B cell (primary cell): Measurements from ENCODE around the gene LSM3. TPM values are rescaled to one million over a fixed set of nuclear protein-coding genes. Genes with fewer than 3 reads are reported as not detected.

ENCODE experiments used
- ATAC-seq: fragments of 200-7000 bp; cut with Tn5 transposase; one replicate; pipeline ENCODE4 v1.10.0; 2021; ENCODE audit warnings: low read depth, mild to moderate bottlenecking, moderate number of reproducible peaks, moderate library complexity
- CTCF ChIA-PET: fragments of 350-600 bp; sonication (Branson Sonifier 250); formaldehyde crosslinking; loops from one replicate; lab custom pipeline; 2021; ENCODE audit warnings: antibody characterized with exemption, inconsistent platforms; lab: Charles Lee
- POLR2A ChIA-PET: fragments of 350-600 bp; sonication (Branson Sonifier 250); formaldehyde crosslinking; loops from one replicate; lab custom pipeline; 2021; ENCODE audit warnings: antibody characterized with exemption; lab: Charles Lee
- DNase-seq: peaks from one replicate; pipeline ENCODE4 v3.0.0; 2013
- H2AFZ ChIP-seq: 2 replicates; pipeline ENCODE4 v1.6.1; 2012; ENCODE audit warnings: mild to moderate bottlenecking, low read depth, low read length; ENCODE audit not compliant: insufficient read depth, poor library complexity, severe bottlenecking
- H3K27ac ChIP-seq, 2 donors: 1 replicate in 1 of 2; 2 replicates in 1 of 2; pipeline ENCODE4 v1.5.1; 2012 to 2013; ENCODE audit warnings: low read length in 2 of 2, mild to moderate bottlenecking in 2 of 2, moderate library complexity in 1 of 2
- H3K27me3 ChIP-seq, 4 experiments: fragments of 200-600 bp in 1 of 4; sonication (generic) in 1 of 4; replicated peaks in 1 of 4; 1 replicate in 2 of 4; 2 replicates in 2 of 4; pipeline versions ENCODE4 v1.6.1 to v1.7.0; 2013 to 2016; ENCODE audit warnings: low read length in 3 of 4, mild to moderate bottlenecking in 2 of 4, mixed read lengths in 1 of 4, moderate library complexity in 1 of 4; ENCODE audit not compliant: insufficient read depth in 4 of 4, control insufficient read depth in 3 of 4; ENCODE audit errors: control extremely low read depth in 1 of 4
- H3K36me3 ChIP-seq, 2 experiments: replicated peaks in 1 of 2; 1 replicate in 1 of 2; 2 replicates in 1 of 2; pipeline versions ENCODE4 v1.6.1 to v1.7.1; 2013; ENCODE audit warnings: low read length in 1 of 2; ENCODE audit not compliant: insufficient read depth in 2 of 2, control insufficient read depth in 1 of 2; ENCODE audit errors: control extremely low read depth in 1 of 2, extremely low read depth in 1 of 2
- H3K4me1 ChIP-seq, 2 donors: fragments of 200-600 bp in 1 of 2; sonication (generic) in 1 of 2; 1 replicate in 1 of 2; 2 replicates in 1 of 2; pipeline versions ENCODE4 v1.5.1 to v1.6.1; 2013 to 2017; ENCODE audit warnings: low read length in 2 of 2; ENCODE audit not compliant: control insufficient read depth in 2 of 2, insufficient read depth in 2 of 2
- H3K4me2 ChIP-seq: replicated peaks from 2 replicates; pipeline ENCODE3; 2012; ENCODE audit warnings: mild to moderate bottlenecking, low read depth, low read length; ENCODE audit not compliant: poor library complexity, severe bottlenecking
- H3K4me3 ChIP-seq, 5 experiments: fragments of 200-600 bp in 1 of 5; sonication (generic) in 1 of 5; 1 replicate in 3 of 5; 2 replicates in 2 of 5; pipeline versions ENCODE4 v1.5.1 to v1.7.0; 2011 to 2016; ENCODE audit warnings: low read length in 4 of 5, mild to moderate bottlenecking in 4 of 5, low read depth in 2 of 5, control low read depth in 1 of 5, moderate library complexity in 1 of 5; ENCODE audit not compliant: insufficient read depth in 1 of 5; ENCODE audit errors: control extremely low read depth in 1 of 5, extremely low read depth in 1 of 5
- H3K79me2 ChIP-seq: fragments of 200-600 bp; sonication (generic); one replicate; pipeline ENCODE4 v1.6.0; 2016; ENCODE audit warnings: low read length; ENCODE audit not compliant: control insufficient read depth, insufficient read depth
- H3K9ac ChIP-seq: fragments of 200-600 bp; sonication (generic); 2 replicates; pipeline ENCODE4 v1.6.1; 2017; ENCODE audit warnings: mild to moderate bottlenecking, low read length, moderate library complexity
- H3K9me3 ChIP-seq, 3 donors: one replicate each; pipeline versions ENCODE4 v1.6.1 to v1.7.1; 2013; ENCODE audit warnings: low read length in 2 of 3; ENCODE audit not compliant: control insufficient read depth in 2 of 3, insufficient read depth in 1 of 3; ENCODE audit errors: control extremely low read depth in 1 of 3
- H4K20me1 ChIP-seq: 2 replicates; pipeline ENCODE4 v1.6.0; 2012; ENCODE audit warnings: mild to moderate bottlenecking, low read length; ENCODE audit not compliant: insufficient read depth, control insufficient read depth, poor library complexity, severe bottlenecking
- H3K27ac Mint-ChIP-seq: one replicate; pipeline ENCODE4 v1.8.0; 2021; ENCODE audit warnings: mixed read lengths
- H3K27me3 Mint-ChIP-seq: one replicate; pipeline ENCODE4 v1.8.0; 2021; ENCODE audit warnings: mixed read lengths
- H3K4me1 Mint-ChIP-seq: one replicate; pipeline ENCODE4 v1.8.0; 2021; ENCODE audit warnings: mixed read lengths
- H3K4me3 Mint-ChIP-seq: one replicate; pipeline ENCODE4 v1.8.0; 2021; ENCODE audit warnings: mixed read lengths
- H3K9me3 Mint-ChIP-seq: one replicate; pipeline ENCODE4 v1.8.0; 2022; ENCODE audit warnings: mixed read lengths; ENCODE audit not compliant: insufficient read depth
- CTCF ChIP-seq: fragments of 200-600 bp; IDR thresholded peaks from one replicate; pipeline ENCODE4 v1.8.0; 2022; ENCODE audit warnings: antibody characterized with exemption, mild to moderate bottlenecking
- EZH2 ChIP-seq: IDR thresholded peaks from 2 replicates; pipeline ENCODE4 v1.6.1; 2012; ENCODE audit warnings: borderline replicate concordance, low read depth, mild to moderate bottlenecking, moderate library complexity, low read length; ENCODE audit not compliant: insufficient read depth, poor library complexity, severe bottlenecking
- WGBS: methylation state at CpG from one replicate; pipeline ENCODE4 v1.1.5; 2013; ENCODE audit warnings: missing lambda C conversion rate; ENCODE audit not compliant: insufficient coverage; 5-methylcytosine and 5-hydroxymethylcytosine counted together
- intact Hi-C: fragments of 100-400 bp; cut with micrococcal nuclease; formaldehyde crosslinking; loops from one replicate; pipeline ENCODE4 v1.10.0; 2022
- polyA plus RNA-seq: library from polyadenylated mRNA; depleted of rRNA; stranded (reverse); fragments of >200 nt; gene quantifications from 2 replicates; pipeline ENCODE4 v1.2.3, GENCODE V29; 2012
- total RNA-seq, 2 donors: library from RNA; stranded (reverse); fragments of 120-200 nt in 1 of 2; gene quantifications; 1 replicate in 1 of 2; 2 replicates in 1 of 2; pipeline versions ENCODE4 v1.2.3 to v1.2.4, GENCODE V29; 2013 to 2022

The LSM3 gene
- total and polyA plus RNA-seq, 2 donors (not counting 1 experiment from before 2014, with no cell fraction given), result 2.8 to 10.0 TPM

GRCh38 chr3:14179795-14180194 lies 1.2 kb downstream of the LSM3 start:
- TF ChIP-seq CTCF, result no peak
- no peak for TF ChIP-seq EZH2
- Mint-ChIP-seq H3K27ac (peak overlapping the region; percentile 59), H3K4me3 (peak overlapping the region; percentile 95), H3K27me3 (no peaks in the 10 kb centered on the region), H3K4me1 (peaks cover 60% of the 10 kb centered on the region), H3K9me3 (no peaks in the 10 kb centered on the region)
- ATAC-seq (no peak), DNase-seq (no peak)
- Histone ChIP-seq H3K27ac (peak overlapping the region in 1 of 2 donors; percentile 97), H3K27me3 (no peaks in the 10 kb centered on the region), H3K79me2 (peaks cover 43% of the 10 kb centered on the region), H3K4me1 (peaks cover 36 to 37% of the 10 kb centered on the region in 2 donors), H4K20me1 (no peaks in the 10 kb centered on the region), H3K36me3 (peaks cover 11 to 24% of the 10 kb centered on the region in 2 experiments), H3K9ac (no peak overlapping the region), H2AFZ (no peak overlapping the region), H3K4me3 (no peak overlapping the region), H3K4me2 (peak overlapping the region; percentile 91), H3K9me3 (no peaks in the 10 kb centered on the region)
- POLR2A ChIA-PET, result interaction anchor here (0.6 to 2.7 kb wide), 3 partner anchors 55 to 1947 kb away, joined by 3 to 28 read pairs (median 14); partner anchors contain the start of genes CCDC174, CHCHD4 and TMEM43
- CTCF ChIA-PET, result interaction anchor here (0.6 to 2.8 kb wide), 4 partner anchors 24 to 745 kb away, joined by 4 to 13 read pairs (median 4); no protein-coding TSS in a partner anchor
- intact Hi-C loops, result loop anchor here (5.0 kb wide), 3 partner anchors 767 to 1517 kb away; partner anchors contain the start of gene RAF1
- WGBS, result no CpG with 5 or more reads among the region's 1 CpG

GRCh38 chr3:14181253-14181652 lies 2.6 kb downstream of the LSM3 start:
- DNase-seq (no peak), ATAC-seq (no peak)
- H3K4me3 ChIP-seq, result no peak overlapping the region
- no peaks in the 10 kb centered on the region for H3K27me3 ChIP-seq
- peaks cover 14 to 37% of the 10 kb centered on the region in 2 experiments for H3K36me3 ChIP-seq
- peaks cover 30% of the 10 kb centered on the region for H3K79me2 ChIP-seq
- no peak overlapping the region for H2AFZ ChIP-seq
- TF ChIP-seq CTCF, result no peak
- no peak for TF ChIP-seq EZH2
- no peaks in the 10 kb centered on the region for H3K27me3 Mint-ChIP-seq
- no peaks in the 10 kb centered on the region for H4K20me1 ChIP-seq
- no peak overlapping the region for H3K4me3 Mint-ChIP-seq
- intact Hi-C loops, result no loop called here
- no peak overlapping the region for H3K27ac ChIP-seq
- CTCF ChIA-PET, result interaction anchor here (1.4 kb wide), 1 partner anchor 22 kb away, joined by 3 read pairs; no protein-coding TSS in a partner anchor
- H3K4me1 Mint-ChIP-seq, result peaks cover 46% of the 10 kb centered on the region
- H3K27ac Mint-ChIP-seq, result no peak overlapping the region
- H3K9ac ChIP-seq, result no peak overlapping the region
- no peak overlapping the region for H3K4me2 ChIP-seq
- no CpG with 5 or more reads among the region's 3 CpGs for WGBS
- no peaks in the 10 kb centered on the region for H3K9me3 Mint-ChIP-seq
- POLR2A ChIA-PET, result no interaction called here
- H3K9me3 ChIP-seq, result no peaks in the 10 kb centered on the region
- H3K4me1 ChIP-seq, result peaks cover 21 to 23% of the 10 kb centered on the region in 2 donors
